ENCODE data around the gene CIB2.

CIB2 gene

GRCh38 chr15:78087951-78088772 lies 43.1 kb downstream of the CIB2 start:
- H3K9me3 ChIP-seq = no peaks in the 10 kb centered on the region
- no peak for TF ChIP-seq CTCF (IDR thresholded peaks at IDR 0.05)

GRCh38 chr15:78085928-78086327 lies 45.3 kb downstream of the CIB2 start:
- Histone ChIP-seq H3K36me3 (no peaks in the 10 kb centered on the region), H3K27ac (no peak overlapping the region), H3K27me3 (no peaks in the 10 kb centered on the region), H3K9me3 (no peaks in the 10 kb centered on the region), H3K4me1 (ENCODE audit: control insufficient read depth in 1 of 2, insufficient read depth in 1 of 2, low read depth in 1 of 2, low read length in 1 of 2) (peaks cover 35 to 36% of the 10 kb centered on the region in 2 experiments), H3K4me3 (ENCODE audit: low read depth in 1 of 2, low read length in 1 of 2) (no peak overlapping the region)
- TF ChIP-seq CTCF (IDR thresholded peaks at IDR 0.05) = no peak

More at GRCh38 chr15:78087951-78088772, 43.1 kb downstream of the CIB2 start:
- Histone ChIP-seq H3K27me3 (no peaks in the 10 kb centered on the region), H3K4me3 (ENCODE audit: low read depth in 1 of 2, low read length in 1 of 2) (no peak overlapping the region), H3K4me1 (ENCODE audit: control insufficient read depth in 1 of 2, insufficient read depth in 1 of 2, low read depth in 1 of 2, low read length in 1 of 2) (peaks cover 18 to 19% of the 10 kb centered on the region in 2 experiments), H3K27ac (no peak overlapping the region), H3K36me3 (no peaks in the 10 kb centered on the region)

- Histone ChIP-seq H3K36me3 (no peaks in the 10 kb centered on the region), H3K27me3 (no peaks in the 10 kb centered on the region), H3K9me3 (no peaks in the 10 kb centered on the region), H3K4me3 (ENCODE audit: low read depth in 1 of 2, low read length in 1 of 2) (no peak overlapping the region), H3K4me1 (ENCODE audit: control insufficient read depth in 1 of 2, insufficient read depth in 1 of 2, low read depth in 1 of 2, low read length in 1 of 2) (peaks cover 35 to 36% of the 10 kb centered on the region in 2 experiments), H3K27ac (peak overlapping the region; percentile 86)
- no peak for TF ChIP-seq CTCF (IDR thresholded peaks at IDR 0.05)
Measured at GRCh38 chr15:78084449-78084750, 46.8 kb downstream of the CIB2 start.

- no peaks in the 10 kb centered on the region for H3K27me3 ChIP-seq
- H3K9me3 ChIP-seq = no peaks in the 10 kb centered on the region
- TF ChIP-seq CTCF (IDR thresholded peaks at IDR 0.05) = no peak
- H3K4me3 ChIP-seq (ENCODE audit: low read depth in 1 of 2, low read length in 1 of 2) = no peak overlapping the region
- peak overlapping the region; percentile 86 for H3K27ac ChIP-seq
- no peaks in the 10 kb centered on the region for H3K36me3 ChIP-seq
- H3K4me1 ChIP-seq (ENCODE audit: control insufficient read depth in 1 of 2, insufficient read depth in 1 of 2, low read depth in 1 of 2, low read length in 1 of 2) = peaks cover 35 to 36% of the 10 kb centered on the region in 2 experiments
Measured at GRCh38 chr15:78083687-78084448, 47.4 kb downstream of the CIB2 start.

GRCh38 chr15:78083186-78083585 lies 48.1 kb downstream of the CIB2 start:
- H3K27me3 ChIP-seq = no peaks in the 10 kb centered on the region
- H3K9me3 ChIP-seq = no peaks in the 10 kb centered on the region
- peak overlapping the region in 1 of 2 experiments; percentile 26 for H3K4me3 ChIP-seq (ENCODE audit: low read depth in 1 of 2, low read length in 1 of 2)
- TF ChIP-seq CTCF (IDR thresholded peaks at IDR 0.05) = no peak
- peaks cover 37 to 39% of the 10 kb centered on the region in 2 experiments for H3K4me1 ChIP-seq (ENCODE audit: control insufficient read depth in 1 of 2, insufficient read depth in 1 of 2, low read depth in 1 of 2, low read length in 1 of 2)
- no peaks in the 10 kb centered on the region for H3K36me3 ChIP-seq
- H3K27ac ChIP-seq = peak overlapping the region; percentile 86
